HG02973 (cell line): ENCODE data around the gene TP53I11.

Experiments
- ATAC-seq: cut with Tn5 transposase; IDR thresholded peaks from one replicate; pipeline ENCODE4 v1.9.1; 2021; ENCODE audit warnings: moderate library complexity; ENCODE audit not compliant: unreplicated experiment

TP53I11 gene

DNA sequence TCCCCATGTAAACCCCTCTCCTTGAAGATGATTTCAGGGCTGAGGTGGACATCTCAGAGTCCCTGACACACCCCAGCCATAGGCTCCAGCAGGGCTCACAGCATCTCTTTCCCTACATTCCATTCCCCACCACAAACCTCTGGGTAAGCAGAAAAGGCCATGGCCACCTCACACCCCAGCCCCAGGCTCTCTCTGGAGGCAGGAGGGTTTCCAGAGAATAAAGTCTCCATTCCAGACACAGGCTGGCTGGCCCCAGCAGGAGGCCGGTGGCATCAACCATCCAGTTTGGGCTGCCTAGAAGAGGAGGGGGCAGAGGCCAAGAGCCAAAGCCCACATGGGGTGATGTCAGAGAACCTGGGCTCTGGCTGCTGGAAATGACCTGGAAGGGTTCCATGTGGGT, 61.4 kb downstream of the TP53I11 start:
- no peak for ATAC-seq

DNA sequence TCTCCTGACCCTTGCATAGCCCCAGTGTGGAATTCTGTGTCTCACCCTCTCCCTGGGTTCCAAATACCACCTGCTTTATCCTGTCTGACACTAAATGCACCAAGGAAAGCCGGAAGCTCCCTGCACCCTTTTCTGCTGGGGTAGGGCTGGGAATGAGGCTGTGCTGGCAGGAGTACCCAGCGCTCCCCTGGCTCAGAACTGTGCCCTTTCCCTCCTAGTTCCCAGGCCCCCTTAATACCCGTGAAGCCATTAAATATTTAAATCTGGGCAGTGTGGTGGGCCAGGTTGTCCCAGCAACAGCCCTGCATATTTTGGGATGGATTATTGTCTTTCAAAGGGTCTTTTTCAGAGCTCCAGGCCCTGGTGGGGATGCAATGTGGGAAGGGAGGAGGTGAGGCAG, 63.0 kb downstream of the TP53I11 start:
- no peak for ATAC-seq

- no peak for ATAC-seq
These were observed 63.9 kb downstream of the TP53I11 start for GRCh38 chr11:44886790-44887140.

DNA sequence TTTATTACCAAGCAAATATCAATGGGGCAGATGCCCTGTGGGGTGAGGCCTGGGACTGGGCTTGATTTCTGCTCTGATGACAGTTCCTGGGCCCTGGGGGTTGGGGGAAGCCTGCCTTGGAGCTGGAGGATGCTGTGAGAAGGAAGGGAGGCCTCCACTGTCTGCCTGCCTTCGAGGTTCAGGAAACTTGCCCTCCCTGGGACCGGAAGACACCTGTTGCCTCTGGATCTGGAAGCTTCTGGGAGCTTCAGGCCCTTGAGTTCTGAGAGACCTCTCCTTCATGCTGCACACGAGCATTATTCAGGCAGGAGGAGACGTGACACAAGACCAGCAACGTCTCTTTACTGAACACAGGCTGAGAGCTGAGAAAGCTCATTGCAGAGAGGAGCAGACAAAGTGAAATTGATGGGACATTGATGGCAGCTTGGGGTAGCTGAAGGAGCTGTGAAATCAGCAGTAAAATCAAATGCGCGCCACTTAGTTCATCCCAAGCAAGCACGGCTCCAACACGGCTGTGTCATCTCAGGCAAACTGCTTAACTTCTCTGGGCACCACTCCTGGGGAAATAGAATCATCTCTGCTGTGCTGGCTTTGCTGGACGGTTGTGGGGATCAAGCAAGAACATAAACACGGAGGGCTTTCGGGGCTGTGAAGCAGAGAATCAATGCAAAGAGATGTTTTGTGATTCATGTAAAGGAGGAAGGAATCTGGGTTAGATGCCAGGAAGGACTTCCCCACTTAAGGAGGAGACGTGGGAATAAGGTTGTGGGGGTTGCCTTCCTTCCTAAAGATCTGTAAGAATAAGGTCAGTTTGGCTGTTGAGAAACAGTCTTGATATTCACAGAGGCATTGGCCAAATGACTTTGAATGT, 64.5 kb downstream of the TP53I11 start:
- ATAC-seq, result no peak

DNA sequence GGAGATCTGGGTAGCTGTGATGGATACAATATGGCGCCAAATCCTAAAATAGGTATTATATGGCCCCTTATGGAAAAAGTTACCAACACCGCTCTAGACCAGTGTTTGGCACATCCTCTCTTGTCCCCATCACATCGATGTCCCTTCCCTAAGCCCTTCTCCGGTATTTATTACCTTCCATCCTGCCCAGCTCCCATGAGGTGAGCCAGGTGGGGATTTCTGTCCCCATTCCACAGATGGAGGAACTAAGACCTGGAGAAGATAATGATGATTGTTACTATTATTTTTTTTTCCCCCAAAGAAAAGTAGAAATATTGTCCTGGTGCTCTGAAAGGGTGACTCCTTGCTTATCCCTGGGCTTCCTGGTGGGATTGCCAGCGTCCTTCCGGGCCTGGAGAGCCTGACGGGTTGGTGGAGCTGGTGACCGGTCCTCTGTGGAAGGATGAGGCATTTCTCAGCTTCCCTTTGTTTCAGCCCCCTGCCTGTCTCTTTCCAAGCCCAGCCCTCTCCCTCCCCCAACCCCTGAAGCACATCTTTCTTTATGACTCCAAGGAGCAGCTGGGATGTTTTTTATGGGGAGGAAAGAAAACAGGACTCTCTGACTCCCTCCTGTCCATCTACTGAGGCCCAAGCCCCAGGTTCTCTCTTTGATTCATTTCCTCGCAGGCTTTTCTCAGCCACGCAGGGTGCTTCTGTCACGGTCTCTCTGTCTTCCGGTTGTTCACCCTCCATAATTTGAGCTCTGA, 65.4 kb downstream of the TP53I11 start:
- no peak for ATAC-seq

DNA sequence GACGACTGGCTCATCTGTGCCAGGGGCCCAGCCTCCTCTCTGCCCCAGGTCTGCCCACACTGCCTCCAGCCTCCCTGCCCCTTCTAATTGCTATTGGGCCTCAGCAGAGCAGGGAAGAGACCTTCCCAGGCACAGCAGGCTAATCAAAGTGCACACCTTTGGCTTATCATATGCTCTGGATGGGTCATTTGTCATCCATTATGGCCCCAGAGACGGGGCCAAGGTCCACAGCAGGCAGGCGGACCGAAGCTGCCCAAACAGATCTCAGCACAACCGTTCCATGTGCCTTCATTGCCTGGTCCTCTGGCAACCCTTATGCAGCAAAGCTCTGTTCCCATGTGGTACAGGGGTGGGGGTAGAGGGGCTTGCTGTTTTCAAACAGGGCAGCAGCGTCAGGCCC, 66.6 kb downstream of the TP53I11 start:
- ATAC-seq, result no peak

GRCh38 chr11:44883277-44883676, 67.4 kb downstream of the TP53I11 start:
- ATAC-seq, result no peak
